ENCODE measurements around the gene THAP4.
A peak's percentile ranks its signal among the peaks of the same experiment; 100 is the strongest.
"Not testable (repeated sequence)": the region's sequence is repeated elsewhere in the genome, so short reads cannot be mapped to it uniquely, and the experiment has no call there.

THAP4 gene

GRCh38 chr2:241609859-241610793 lies 26.8 kb downstream of the THAP4 start:
- peak; percentile 86 for DNase-seq

- no peak for DNase-seq
Observed at GRCh38 chr2:241608881-241609280, 28.1 kb downstream of the THAP4 start.

GRCh38 chr2:241607162-241607885 lies 29.6 kb downstream of the THAP4 start:
- no peak for DNase-seq

- DNase-seq, result no peak
Observed at GRCh38 chr2:241606186-241606585, 30.8 kb downstream of the THAP4 start.

GRCh38 chr2:241603686-241604085 lies 33.3 kb downstream of the THAP4 start:
- no peak for DNase-seq

- no peak for DNase-seq
Observed at GRCh38 chr2:241602720-241603119, 34.2 kb downstream of the THAP4 start.

- no peak for DNase-seq
Observed at GRCh38 chr2:241601841-241602240, 35.1 kb downstream of the THAP4 start.

GRCh38 chr2:241599615-241600014 lies 37.3 kb downstream of the THAP4 start:
- no peak for DNase-seq

- DNase-seq, result no peak
Observed at GRCh38 chr2:241598487-241598886, 38.5 kb downstream of the THAP4 start.

GRCh38 chr2:241598061-241598460 lies 38.9 kb downstream of the THAP4 start:
- no peak for DNase-seq

- no peak for DNase-seq
Observed at GRCh38 chr2:241597561-241597960, 39.4 kb downstream of the THAP4 start.

- DNase-seq, result peak; percentile 10
Observed at GRCh38 chr2:241595600-241596140, 41.3 kb downstream of the THAP4 start.

- no peak for DNase-seq
Observed at GRCh38 chr2:241593271-241593670, 43.7 kb downstream of the THAP4 start.

GRCh38 chr2:241592126-241592845 lies 44.7 kb downstream of the THAP4 start:
- DNase-seq, result no peak

GRCh38 chr2:241590496-241591455 lies 46.2 kb downstream of the THAP4 start:
- not testable (repeated sequence) for DNase-seq

- DNase-seq, result not testable (repeated sequence)
Observed at GRCh38 chr2:241589863-241590262, 47.1 kb downstream of the THAP4 start.

- no peak for DNase-seq
Observed at GRCh38 chr2:241586564-241587264, 50.2 kb downstream of the THAP4 start.

GRCh38 chr2:241584436-241584835 lies 52.5 kb downstream of the THAP4 start:
- DNase-seq, result no peak

- DNase-seq, result no peak
Observed at GRCh38 chr2:241582806-241583205, 54.2 kb downstream of the THAP4 start.

- DNase-seq, result no peak
Observed at GRCh38 chr2:241582328-241582727, 54.6 kb downstream of the THAP4 start.

- no peak for DNase-seq
Observed at GRCh38 chr2:241579281-241579680, 57.7 kb downstream of the THAP4 start.
